SK-N-SH treated with all-trans-retinoic acid at 6 μM for 48 hours (cell line): ENCODE data around the gene ME3.

ENCODE experiments used
- ATAC-seq: fragments of 200-7000 bp; cut with Tn5 transposase; 3 replicates; pipeline ENCODE4 v1.9.1; 2020; ENCODE audit warnings: mild to moderate bottlenecking, moderate library complexity
- ARNTL ChIP-seq: fragments of 450-650 bp; formaldehyde crosslinking; IDR thresholded peaks from 2 replicates; pipeline ENCODE4 v1.5.0; 2020; ENCODE audit warnings: low read depth, mild to moderate bottlenecking, moderate library complexity, borderline replicate concordance
- BACH2 ChIP-seq: fragments of 250-450 bp; sonication (Bioruptor Pico); IDR thresholded peaks from 2 replicates; pipeline ENCODE4 v1.9.0; 2021; ENCODE audit warnings: mild to moderate bottlenecking, borderline replicate concordance
- CSDC2 ChIP-seq: fragments of 250-450 bp; sonication (Bioruptor Pico); IDR thresholded peaks from 2 replicates; pipeline ENCODE4 v1.5.0; 2020; ENCODE audit warnings: mild to moderate bottlenecking, moderate library complexity
- ESRRG ChIP-seq: fragments of 250-450 bp; sonication (Bioruptor Pico); IDR thresholded peaks from 2 replicates; pipeline ENCODE4 v1.6.1; 2021; ENCODE audit warnings: mild to moderate bottlenecking
- GLIS3 ChIP-seq: fragments of 250-450 bp; sonication (Bioruptor Pico); IDR thresholded peaks from 2 replicates; pipeline ENCODE4 v1.5.0; 2020; ENCODE audit warnings: mild to moderate bottlenecking, moderate library complexity
- ISL1 ChIP-seq: fragments of 250-450 bp; sonication (Bioruptor Pico); IDR thresholded peaks from 2 replicates; pipeline ENCODE4 v2.1.2; 2022; ENCODE audit warnings: mild to moderate bottlenecking, moderate library complexity
- OSR1 ChIP-seq: fragments of 250-450 bp; sonication (Bioruptor Pico); IDR thresholded peaks from 2 replicates; pipeline ENCODE4 v1.8.0; 2022; ENCODE audit warnings: moderate library complexity, mild to moderate bottlenecking, inconsistent platforms
- PPARA ChIP-seq: fragments of 250-450 bp; sonication (Bioruptor Pico); IDR thresholded peaks from 2 replicates; pipeline ENCODE4 v1.5.0; 2020; ENCODE audit warnings: mild to moderate bottlenecking, borderline replicate concordance
- RARB ChIP-seq: fragments of 250-450 bp; sonication (Bioruptor Pico); IDR thresholded peaks from 2 replicates; pipeline ENCODE4 v1.8.0; 2021; ENCODE audit warnings: mild to moderate bottlenecking, moderate library complexity
- SNAI2 ChIP-seq: fragments of 250-450 bp; sonication (Bioruptor Pico); IDR thresholded peaks from 2 replicates; pipeline ENCODE4 v1.5.0; 2020; ENCODE audit warnings: mild to moderate bottlenecking, moderate library complexity
- TCF4 ChIP-seq: fragments of 250-450 bp; sonication (Bioruptor Pico); IDR thresholded peaks from 2 replicates; pipeline ENCODE4 v1.8.0; 2021; ENCODE audit warnings: mild to moderate bottlenecking, moderate library complexity, borderline replicate concordance
- TOX ChIP-seq: fragments of 250-450 bp; sonication (Bioruptor Pico); IDR thresholded peaks from 2 replicates; pipeline ENCODE4 v1.8.0; 2021; ENCODE audit warnings: mild to moderate bottlenecking, moderate library complexity, borderline replicate concordance
- ZC3H10 ChIP-seq: fragments of 250-450 bp; sonication (Bioruptor Pico); IDR thresholded peaks from 2 replicates; pipeline ENCODE4 v1.5.1; 2021; ENCODE audit warnings: mild to moderate bottlenecking, moderate library complexity
- ZFP3 ChIP-seq: fragments of 250-450 bp; sonication (Bioruptor Pico); IDR thresholded peaks from 2 replicates; pipeline ENCODE4 v1.5.0; 2020; ENCODE audit warnings: mild to moderate bottlenecking, moderate library complexity
- ZFP30 ChIP-seq: fragments of 450-650 bp; formaldehyde crosslinking; IDR thresholded peaks from 2 replicates; pipeline ENCODE4 v1.5.0; 2022; ENCODE audit warnings: mild to moderate bottlenecking, moderate library complexity
- ZNF565 ChIP-seq: fragments of 450-650 bp; formaldehyde crosslinking; conservative IDR thresholded peaks from 2 replicates; pipeline ENCODE4 v1.5.0; 2020; ENCODE audit warnings: low read depth, mild to moderate bottlenecking, moderate library complexity
- ZNF8 ChIP-seq: fragments of 450-650 bp; formaldehyde crosslinking; IDR thresholded peaks from 2 replicates; pipeline ENCODE4 v1.5.0; 2020; ENCODE audit warnings: mild to moderate bottlenecking, moderate library complexity
- TF ChIP-seq, protein P1 (sequence below): fragments of 250-450 bp; sonication (Bioruptor Pico); IDR thresholded peaks from 2 replicates; pipeline ENCODE4 v1.5.1; 2021; ENCODE audit warnings: mild to moderate bottlenecking, moderate library complexity
- TF ChIP-seq, protein P2 (sequence below): fragments of 250-450 bp; sonication (Bioruptor Pico); IDR thresholded peaks from 2 replicates; pipeline ENCODE4 v1.5.1; 2020; ENCODE audit warnings: low read depth, mild to moderate bottlenecking, moderate library complexity
- TF ChIP-seq, protein P3 (sequence below): fragments of 250-450 bp; sonication (Bioruptor Pico); IDR thresholded peaks from 2 replicates; pipeline ENCODE4 v1.8.0; 2021; ENCODE audit warnings: low read depth, mild to moderate bottlenecking, moderate library complexity, borderline replicate concordance
- TF ChIP-seq, protein P4 (sequence below): fragments of 250-450 bp; sonication (Bioruptor Pico); IDR thresholded peaks from 2 replicates; pipeline ENCODE4 v1.8.0; 2020; ENCODE audit warnings: mild to moderate bottlenecking, moderate library complexity, borderline replicate concordance

Gene ME3

DNA sequence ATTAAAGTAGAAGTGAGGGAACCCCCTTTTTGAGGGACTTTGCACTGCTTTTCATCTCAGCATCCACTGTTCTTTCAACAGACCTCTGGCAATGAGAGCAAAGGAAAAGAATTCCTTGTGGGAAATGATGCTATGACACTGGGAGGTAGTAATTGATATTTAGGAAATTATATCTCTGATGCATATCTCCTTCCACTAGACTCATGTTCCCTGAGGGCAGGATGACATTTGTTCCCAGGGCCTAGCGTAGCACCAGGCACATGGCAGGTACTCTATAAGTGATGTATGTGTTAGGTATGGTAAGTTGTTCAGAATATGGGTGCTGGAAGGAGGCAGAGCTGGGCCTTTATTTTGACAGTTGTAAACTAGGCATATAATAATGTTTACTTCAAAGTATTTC, 154.9 kb downstream of the ME3 start:
- no peak for TF ChIP-seq ARNTL (CRISPR knock-in tag)
- TF ChIP-seq SNAI2 (CRISPR knock-in tag): no peak
- TF ChIP-seq, protein P1, sequence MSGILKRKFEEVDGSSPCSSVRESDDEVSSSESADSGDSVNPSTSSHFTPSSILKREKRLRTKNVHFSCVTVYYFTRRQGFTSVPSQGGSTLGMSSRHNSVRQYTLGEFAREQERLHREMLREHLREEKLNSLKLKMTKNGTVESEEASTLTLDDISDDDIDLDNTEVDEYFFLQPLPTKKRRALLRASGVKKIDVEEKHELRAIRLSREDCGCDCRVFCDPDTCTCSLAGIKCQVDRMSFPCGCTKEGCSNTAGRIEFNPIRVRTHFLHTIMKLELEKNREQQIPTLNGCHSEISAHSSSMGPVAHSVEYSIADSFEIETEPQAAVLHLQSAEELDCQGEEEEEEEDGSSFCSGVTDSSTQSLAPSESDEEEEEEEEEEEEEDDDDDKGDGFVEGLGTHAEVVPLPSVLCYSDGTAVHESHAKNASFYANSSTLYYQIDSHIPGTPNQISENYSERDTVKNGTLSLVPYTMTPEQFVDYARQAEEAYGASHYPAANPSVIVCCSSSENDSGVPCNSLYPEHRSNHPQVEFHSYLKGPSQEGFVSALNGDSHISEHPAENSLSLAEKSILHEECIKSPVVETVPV (CRISPR knock-in tag): no peak
- TF ChIP-seq, protein P2, sequence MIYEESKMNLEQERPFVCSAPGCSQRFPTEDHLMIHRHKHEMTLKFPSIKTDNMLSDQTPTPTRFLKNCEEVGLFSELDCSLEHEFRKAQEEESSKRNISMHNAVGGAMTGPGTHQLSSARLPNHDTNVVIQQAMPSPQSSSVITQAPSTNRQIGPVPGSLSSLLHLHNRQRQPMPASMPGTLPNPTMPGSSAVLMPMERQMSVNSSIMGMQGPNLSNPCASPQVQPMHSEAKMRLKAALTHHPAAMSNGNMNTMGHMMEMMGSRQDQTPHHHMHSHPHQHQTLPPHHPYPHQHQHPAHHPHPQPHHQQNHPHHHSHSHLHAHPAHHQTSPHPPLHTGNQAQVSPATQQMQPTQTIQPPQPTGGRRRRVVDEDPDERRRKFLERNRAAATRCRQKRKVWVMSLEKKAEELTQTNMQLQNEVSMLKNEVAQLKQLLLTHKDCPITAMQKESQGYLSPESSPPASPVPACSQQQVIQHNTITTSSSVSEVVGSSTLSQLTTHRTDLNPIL (CRISPR knock-in tag): no peak
- no peak for TF ChIP-seq RARB
- no peak for TF ChIP-seq ZFP30 (CRISPR knock-in tag)
- no peak for ATAC-seq

DNA sequence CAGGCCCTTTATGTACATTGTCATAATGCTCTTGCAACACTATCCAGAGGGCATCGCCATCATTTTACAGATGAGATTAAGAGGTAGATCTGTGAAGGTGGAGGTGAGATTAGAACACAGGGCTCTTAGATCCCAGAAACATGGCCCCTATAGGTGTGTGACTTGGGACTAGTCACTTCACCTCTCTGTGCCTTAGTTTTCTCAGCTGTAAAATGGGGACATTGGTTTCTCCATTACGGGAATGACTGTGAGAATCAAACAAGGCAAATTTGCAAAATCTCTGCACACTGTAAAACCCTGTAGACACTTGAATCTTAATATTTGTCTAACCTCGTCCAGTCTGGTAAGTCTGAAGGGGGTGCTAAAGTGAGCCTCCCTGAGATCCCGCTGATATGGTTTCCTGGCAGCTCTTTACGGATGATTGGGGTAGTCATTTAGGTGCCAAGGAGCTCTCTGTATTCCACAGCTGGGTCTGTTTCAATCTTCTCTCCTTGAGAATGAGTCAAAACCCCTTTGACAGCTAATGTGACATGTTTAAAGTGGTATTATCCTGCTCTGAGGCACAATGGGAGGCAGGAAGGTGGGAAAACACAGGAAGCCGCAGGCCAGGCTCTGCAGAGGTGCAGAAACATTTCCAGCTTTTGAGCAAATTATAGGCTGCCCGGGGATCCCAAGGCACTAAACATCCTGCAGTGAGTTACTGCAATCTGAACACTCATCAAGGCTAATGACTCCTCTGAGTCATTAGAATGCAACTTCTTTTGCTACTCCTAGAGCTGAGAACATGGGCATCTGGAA, 156.9 kb downstream of the ME3 start:
- no peak for TF ChIP-seq RARB
- TF ChIP-seq CSDC2: no peak
- TF ChIP-seq ISL1: peak; percentile 83
- TF ChIP-seq, protein P1 (CRISPR knock-in tag): no peak
- 0 out of 2 replicates have a peak, but pooled peaks have one; percentile 32 for TF ChIP-seq ZFP3 (CRISPR knock-in tag)
- TF ChIP-seq, protein P3, sequence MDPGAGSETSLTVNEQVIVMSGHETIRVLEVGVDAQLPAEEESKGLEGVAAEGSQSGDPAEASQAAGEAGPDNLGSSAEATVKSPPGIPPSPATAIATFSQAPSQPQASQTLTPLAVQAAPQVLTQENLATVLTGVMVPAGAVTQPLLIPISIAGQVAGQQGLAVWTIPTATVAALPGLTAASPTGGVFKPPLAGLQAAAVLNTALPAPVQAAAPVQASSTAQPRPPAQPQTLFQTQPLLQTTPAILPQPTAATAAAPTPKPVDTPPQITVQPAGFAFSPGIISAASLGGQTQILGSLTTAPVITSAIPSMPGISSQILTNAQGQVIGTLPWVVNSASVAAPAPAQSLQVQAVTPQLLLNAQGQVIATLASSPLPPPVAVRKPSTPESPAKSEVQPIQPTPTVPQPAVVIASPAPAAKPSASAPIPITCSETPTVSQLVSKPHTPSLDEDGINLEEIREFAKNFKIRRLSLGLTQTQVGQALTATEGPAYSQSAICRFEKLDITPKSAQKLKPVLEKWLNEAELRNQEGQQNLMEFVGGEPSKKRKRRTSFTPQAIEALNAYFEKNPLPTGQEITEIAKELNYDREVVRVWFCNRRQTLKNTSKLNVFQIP: no peak
- no peak for TF ChIP-seq GLIS3 (CRISPR knock-in tag)
- no peak for TF ChIP-seq TCF4 (CRISPR knock-in tag)
- no peak for TF ChIP-seq PPARA (CRISPR knock-in tag)
- TF ChIP-seq BACH2 (CRISPR knock-in tag): no peak
- ATAC-seq: peak; percentile 84

DNA sequence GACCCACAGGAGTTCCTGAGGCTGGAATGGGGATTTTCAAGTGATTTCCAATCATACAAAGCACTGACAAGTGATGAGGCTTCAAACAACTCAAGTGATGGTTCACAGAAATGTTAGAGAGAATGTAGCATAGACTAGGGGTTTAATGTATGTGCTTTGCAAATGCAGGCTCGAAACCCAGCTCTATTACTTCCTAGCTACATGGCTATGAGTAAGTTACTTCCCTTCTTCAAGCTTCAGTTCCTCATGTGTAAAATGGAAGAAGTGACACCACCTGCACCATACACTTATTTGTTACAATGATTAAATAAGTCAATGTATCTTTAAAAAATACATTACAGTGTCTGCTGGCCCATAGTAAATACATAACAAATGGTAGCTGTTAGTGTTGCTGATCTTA, 158.0 kb downstream of the ME3 start:
- no peak for ATAC-seq

DNA sequence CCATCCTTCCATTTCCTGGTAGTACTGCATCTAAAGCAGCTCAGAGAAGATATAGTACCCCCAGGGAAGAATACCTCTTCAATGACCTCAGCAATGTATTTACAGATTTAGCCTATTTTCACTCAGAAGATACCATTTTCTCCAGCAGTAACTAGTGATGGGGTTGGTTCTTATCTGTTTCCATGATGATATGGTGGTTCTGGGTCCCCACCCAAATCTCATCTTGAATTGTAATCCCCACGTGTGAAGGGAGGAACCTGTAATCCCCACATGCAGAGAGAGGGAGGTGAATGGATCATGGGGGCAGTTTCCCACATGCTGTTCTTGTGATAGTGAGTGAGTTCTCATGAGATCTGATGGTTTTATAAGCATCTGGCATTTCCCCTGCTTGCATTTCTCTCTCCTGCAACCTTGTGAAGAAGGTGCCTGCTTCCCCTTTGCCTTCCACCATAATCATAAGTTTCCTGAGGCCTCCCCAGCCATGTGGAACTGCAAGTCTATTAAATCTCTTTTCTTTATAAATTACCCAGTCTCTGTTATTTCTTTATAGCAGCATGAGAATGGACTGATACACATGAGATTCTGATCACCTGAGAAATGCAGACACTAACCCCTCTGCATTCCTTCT, 158.6 kb downstream of the ME3 start:
- ATAC-seq: no peak
- no peak for TF ChIP-seq TCF4 (CRISPR knock-in tag)
- TF ChIP-seq BACH2 (CRISPR knock-in tag): no peak
- no peak for TF ChIP-seq ZNF8
- TF ChIP-seq ESRRG (CRISPR knock-in tag): no peak
- TF ChIP-seq, protein P2 (CRISPR knock-in tag): no peak
- TF ChIP-seq OSR1: no peak

More for the DNA sequence above, 158.0 kb downstream of the ME3 start:
- no peak for TF ChIP-seq TCF4 (CRISPR knock-in tag)
- TF ChIP-seq ZNF565 (CRISPR knock-in tag): no peak
- TF ChIP-seq, protein P4, sequence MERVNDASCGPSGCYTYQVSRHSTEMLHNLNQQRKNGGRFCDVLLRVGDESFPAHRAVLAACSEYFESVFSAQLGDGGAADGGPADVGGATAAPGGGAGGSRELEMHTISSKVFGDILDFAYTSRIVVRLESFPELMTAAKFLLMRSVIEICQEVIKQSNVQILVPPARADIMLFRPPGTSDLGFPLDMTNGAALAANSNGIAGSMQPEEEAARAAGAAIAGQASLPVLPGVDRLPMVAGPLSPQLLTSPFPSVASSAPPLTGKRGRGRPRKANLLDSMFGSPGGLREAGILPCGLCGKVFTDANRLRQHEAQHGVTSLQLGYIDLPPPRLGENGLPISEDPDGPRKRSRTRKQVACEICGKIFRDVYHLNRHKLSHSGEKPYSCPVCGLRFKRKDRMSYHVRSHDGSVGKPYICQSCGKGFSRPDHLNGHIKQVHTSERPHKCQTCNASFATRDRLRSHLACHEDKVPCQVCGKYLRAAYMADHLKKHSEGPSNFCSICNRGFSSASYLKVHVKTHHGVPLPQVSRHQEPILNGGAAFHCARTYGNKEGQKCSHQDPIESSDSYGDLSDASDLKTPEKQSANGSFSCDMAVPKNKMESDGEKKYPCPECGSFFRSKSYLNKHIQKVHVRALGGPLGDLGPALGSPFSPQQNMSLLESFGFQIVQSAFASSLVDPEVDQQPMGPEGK: no peak
- no peak for TF ChIP-seq GLIS3 (CRISPR knock-in tag)
- no peak for TF ChIP-seq ZNF8
- no peak for TF ChIP-seq PPARA (CRISPR knock-in tag)
- no peak for TF ChIP-seq ARNTL (CRISPR knock-in tag)
- no peak for TF ChIP-seq ZC3H10 (CRISPR knock-in tag)
- TF ChIP-seq BACH2 (CRISPR knock-in tag): no peak
- no peak for TF ChIP-seq TOX (CRISPR knock-in tag)
